Prostate gland (tissue), 2 donors: ENCODE data around the gene CEP85.

ENCODE experiments used
- POLR2A ChIP-seq: fragments of 450-650 bp; IDR thresholded peaks from one replicate; pipeline ENCODE4 v1.6.1; 2016; ENCODE audit warnings: antibody characterized with exemption, mild to moderate bottlenecking
- POLR2AphosphoS5 ChIP-seq: sonication (generic); formaldehyde crosslinking; IDR thresholded peaks from one replicate; pipeline ENCODE4 v1.6.1; 2017; ENCODE audit warnings: antibody characterized with exemption
- TF ChIP-seq, protein P1 (sequence below), 4 experiments: fragments of 200-600 bp in 2 of 4; fragments of 450-650 bp in 2 of 4; sonication (generic) in 2 of 4; IDR thresholded peaks; 1 replicate in 3 of 4; 2 replicates in 1 of 4; pipeline ENCODE4 v1.5.1; 2016 to 2019; ENCODE audit warnings: antibody characterized with exemption in 4 of 4, mild to moderate bottlenecking in 2 of 4, moderate library complexity in 2 of 4

DNA sequence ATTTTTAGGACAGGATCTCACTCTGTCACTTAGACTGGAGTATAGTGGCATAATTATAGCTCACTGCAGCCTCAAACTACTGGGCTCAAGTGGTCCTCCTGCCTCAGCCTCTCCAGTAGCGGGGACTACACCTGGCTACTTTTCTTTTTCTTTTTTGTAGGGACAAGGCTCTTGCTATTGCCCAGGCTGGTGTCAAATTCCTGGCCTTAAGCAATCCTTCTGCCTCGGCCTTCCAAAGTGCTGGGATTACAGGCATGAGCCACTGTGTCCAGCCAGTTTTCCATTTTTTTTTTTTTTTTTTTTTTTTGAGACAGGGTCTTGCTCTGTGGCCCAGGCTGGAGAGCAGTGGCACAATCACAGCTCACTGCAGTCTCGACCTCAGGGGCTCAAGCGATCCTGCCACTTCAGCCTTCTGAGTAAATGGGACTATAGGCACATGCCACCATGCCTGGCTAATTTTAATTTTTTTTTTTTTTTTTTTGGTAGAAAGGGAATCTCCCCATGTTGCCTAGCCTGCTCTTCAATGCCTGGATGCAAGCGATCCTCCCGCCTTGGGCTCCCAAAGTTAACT lies 20.6 kb upstream of the CEP85 start:
- TF ChIP-seq, protein P1, sequence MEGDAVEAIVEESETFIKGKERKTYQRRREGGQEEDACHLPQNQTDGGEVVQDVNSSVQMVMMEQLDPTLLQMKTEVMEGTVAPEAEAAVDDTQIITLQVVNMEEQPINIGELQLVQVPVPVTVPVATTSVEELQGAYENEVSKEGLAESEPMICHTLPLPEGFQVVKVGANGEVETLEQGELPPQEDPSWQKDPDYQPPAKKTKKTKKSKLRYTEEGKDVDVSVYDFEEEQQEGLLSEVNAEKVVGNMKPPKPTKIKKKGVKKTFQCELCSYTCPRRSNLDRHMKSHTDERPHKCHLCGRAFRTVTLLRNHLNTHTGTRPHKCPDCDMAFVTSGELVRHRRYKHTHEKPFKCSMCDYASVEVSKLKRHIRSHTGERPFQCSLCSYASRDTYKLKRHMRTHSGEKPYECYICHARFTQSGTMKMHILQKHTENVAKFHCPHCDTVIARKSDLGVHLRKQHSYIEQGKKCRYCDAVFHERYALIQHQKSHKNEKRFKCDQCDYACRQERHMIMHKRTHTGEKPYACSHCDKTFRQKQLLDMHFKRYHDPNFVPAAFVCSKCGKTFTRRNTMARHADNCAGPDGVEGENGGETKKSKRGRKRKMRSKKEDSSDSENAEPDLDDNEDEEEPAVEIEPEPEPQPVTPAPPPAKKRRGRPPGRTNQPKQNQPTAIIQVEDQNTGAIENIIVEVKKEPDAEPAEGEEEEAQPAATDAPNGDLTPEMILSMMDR (IDR thresholded peaks at IDR 0.05): no peak
- TF ChIP-seq POLR2AphosphoS5 (no peak), POLR2A (no peak)
